PC-9 (cell line): ENCODE results near the gene RASGRP2. TPM values are rescaled to one million over a fixed set of nuclear protein-coding genes. Genes with fewer than 3 reads are reported as not detected.

ENCODE experiments used
- BruUV-seq: library from RNA; stranded (reverse); fragments of 400-500 nt; replicated peaks from 2 replicates; lab custom pipeline; 2021; lab: Mats Ljungman, UMichigan
- CTCF ChIA-PET: fragments of 300-600 bp; sonication (Branson Sonifier 250); formaldehyde crosslinking; loops from one replicate; lab custom pipeline; 2022; ENCODE audit warnings: antibody characterized with exemption; lab: Charles Lee
- POLR2A ChIA-PET: fragments of 300-600 bp; sonication (Branson Sonifier 250); formaldehyde crosslinking; loops from one replicate; lab custom pipeline; 2022; ENCODE audit warnings: antibody characterized with exemption; ENCODE audit not compliant: unreplicated experiment; lab: Charles Lee
- DNase-seq, 2 experiments: peaks; one replicate each; pipeline versions ENCODE4 v3.0.0 to v3.0.0-alpha.2; 2015 to 2022; ENCODE audit warnings: mixed read lengths in 1 of 2
- H2AFZ ChIP-seq: fragments of 200-600 bp; sonication (generic); 2 replicates; pipeline ENCODE4 v1.8.1; 2017; ENCODE audit warnings: antibody characterized with exemption
- H3F3A ChIP-seq: fragments of 200-600 bp; sonication (generic); 2 replicates; pipeline ENCODE4 v1.8.1; 2017; ENCODE audit warnings: antibody characterized with exemption, mild to moderate bottlenecking, low read depth; ENCODE audit not compliant: insufficient read depth
- H3K27ac ChIP-seq: fragments of 200-600 bp; sonication (generic); 2 replicates; pipeline ENCODE4 v1.6.1; 2016; ENCODE audit warnings: mixed run types
- H3K27me3 ChIP-seq: fragments of 200-600 bp; sonication (generic); 2 replicates; pipeline ENCODE4 v1.6.1; 2016; ENCODE audit warnings: low read depth, mixed run types; ENCODE audit not compliant: insufficient read depth
- H3K36me3 ChIP-seq: fragments of 200-600 bp; sonication (generic); 2 replicates; pipeline ENCODE4 v1.6.1; 2016; ENCODE audit warnings: low read depth, mixed run types
- H3K4me1 ChIP-seq: fragments of 200-600 bp; sonication (generic); replicated peaks from 2 replicates; pipeline ENCODE4 v1.6.1; 2016; ENCODE audit warnings: mixed run types; ENCODE audit not compliant: insufficient read depth
- H3K4me2 ChIP-seq: fragments of 200-600 bp; sonication (generic); 2 replicates; pipeline ENCODE4 v1.6.1; 2017; ENCODE audit warnings: mixed run types
- H3K4me3 ChIP-seq: fragments of 200-600 bp; sonication (generic); 2 replicates; pipeline ENCODE4 v1.6.1; 2016; ENCODE audit warnings: mixed run types
- H3K79me2 ChIP-seq: fragments of 200-600 bp; sonication (generic); 2 replicates; pipeline ENCODE4 v1.6.1; 2017; ENCODE audit warnings: low read depth, mixed run types
- H3K9me2 ChIP-seq: fragments of 200-600 bp; sonication (generic); 2 replicates; pipeline ENCODE4 v1.8.1; 2017; ENCODE audit warnings: mild to moderate bottlenecking; ENCODE audit not compliant: insufficient read depth
- H3K9me3 ChIP-seq: fragments of 200-600 bp; sonication (generic); 2 replicates; pipeline ENCODE4 v1.8.1; 2016; ENCODE audit warnings: low read depth; ENCODE audit not compliant: insufficient read depth
- H4K20me1 ChIP-seq: fragments of 200-600 bp; sonication (generic); 2 replicates; pipeline ENCODE4 v1.8.1; 2017; ENCODE audit not compliant: insufficient read depth
- CTCF ChIP-seq: fragments of 200-600 bp; sonication (generic); conservative IDR thresholded peaks from 2 replicates; pipeline ENCODE4 v1.6.1; 2017; ENCODE audit warnings: mixed run types, antibody characterized with exemption, mild to moderate bottlenecking, moderate library complexity
- EZH2 ChIP-seq: fragments of 200-600 bp; sonication (generic); IDR thresholded peaks from 2 replicates; pipeline ENCODE4 v1.8.0; 2017; ENCODE audit warnings: antibody characterized with exemption, low read depth
- intact Hi-C: fragments of 100-400 bp; cut with micrococcal nuclease; formaldehyde crosslinking; loops from one replicate; pipeline ENCODE4 v1.10.0; 2022; ENCODE audit not compliant: unreplicated experiment
- total RNA-seq: library from RNA; stranded (reverse); gene quantifications from 2 replicates; pipeline ENCODE4 v1.2.3, GENCODE V29; 2021

The RASGRP2 gene
- total RNA-seq, 1 experiment from 2014 or later, result 1.0 TPM

GRCh38 chr11:64739871-64740270 is 4.1 kb downstream of the RASGRP2 start:
- H4K20me1 ChIP-seq, result no peaks in the 10 kb centered on the region
- peaks cover 11% of the 10 kb centered on the region for H3F3A ChIP-seq
- H3K27me3 ChIP-seq, result peaks cover 53% of the 10 kb centered on the region
- H3K4me1 ChIP-seq, result peaks cover 16% of the 10 kb centered on the region
- H3K9me2 ChIP-seq, result no peaks in the 10 kb centered on the region
- no peaks in the 10 kb centered on the region for H3K36me3 ChIP-seq
- BruUV-seq, result no TSS peak
- no peaks in the 10 kb centered on the region for H3K9me3 ChIP-seq
- TF ChIP-seq CTCF, result no peak
- TF ChIP-seq EZH2, result no peak
- H3K27ac ChIP-seq, result no peak overlapping the region
- no peaks in the 10 kb centered on the region for H3K79me2 ChIP-seq
- ChIA-PET CTCF (interaction anchor here (0.7 kb wide), 2 partner anchors 11 to 523 kb away, joined by 3 read pairs; no protein-coding TSS in a partner anchor), POLR2A (interaction anchor here (0.8 kb wide), 1 partner anchor 1968 kb away, joined by 13 read pairs; the partner anchor contains the start of gene TAF6L)
- no peak overlapping the region for H3K4me3 ChIP-seq
- intact Hi-C loops, result loop anchor here (5.0 kb wide), 1 partner anchor 88 kb away; no protein-coding TSS in a partner anchor
- DNase-seq, result no peak
- no peak overlapping the region for H2AFZ ChIP-seq
- no peak overlapping the region for H3K4me2 ChIP-seq

- H2AFZ ChIP-seq, result no peak overlapping the region
- 0 out of 2 replicates have a peak, but pooled peaks cover 3% of the 10 kb centered on the region for H3K4me1 ChIP-seq
- no TSS peak for BruUV-seq
- no peak overlapping the region for H3K4me3 ChIP-seq
- H3K9me3 ChIP-seq, result no peaks in the 10 kb centered on the region
- no peaks in the 10 kb centered on the region for H3K79me2 ChIP-seq
- intact Hi-C loops, result no loop called here
- TF ChIP-seq EZH2 (no peak), CTCF (no peak)
- peaks cover 6% of the 10 kb centered on the region; the same call in 1 of the 2 replicates for H3F3A ChIP-seq
- peaks cover 31% of the 10 kb centered on the region; the same call in 1 of the 2 replicates for H3K27me3 ChIP-seq
- H4K20me1 ChIP-seq, result no peaks in the 10 kb centered on the region
- H3K4me2 ChIP-seq, result no peak overlapping the region
- H3K9me2 ChIP-seq, result no peaks in the 10 kb centered on the region
- no peak overlapping the region for H3K27ac ChIP-seq
- DNase-seq, result no peak
- POLR2A ChIA-PET, result interaction anchor here (0.7 kb wide), 1 partner anchor 10 kb away, joined by 5 read pairs; no protein-coding TSS in a partner anchor
- H3K36me3 ChIP-seq, result no peaks in the 10 kb centered on the region
- CTCF ChIA-PET, result no interaction called here
Observed at GRCh38 chr11:64736654-64737053, 7.3 kb downstream of the RASGRP2 start.

- Histone ChIP-seq H4K20me1 (no peaks in the 10 kb centered on the region), H3K4me3 (no peak overlapping the region), H3K36me3 (no peaks in the 10 kb centered on the region), H3K9me3 (no peaks in the 10 kb centered on the region), H3K4me1 (0 out of 2 replicates have a peak, but pooled peaks cover 3% of the 10 kb centered on the region), H3K9me2 (no peaks in the 10 kb centered on the region), H3K79me2 (no peaks in the 10 kb centered on the region), H3K27me3 (peaks cover 30% of the 10 kb centered on the region; the same call in 1 of the 2 replicates), H3F3A (peaks cover 6% of the 10 kb centered on the region; the same call in 1 of the 2 replicates), H3K4me2 (no peak overlapping the region), H2AFZ (no peak overlapping the region), H3K27ac (no peak overlapping the region)
- ChIA-PET POLR2A (no interaction called here), CTCF (no interaction called here)
- no peak for DNase-seq
- intact Hi-C loops, result no loop called here
- BruUV-seq, result no TSS peak
- no peak for TF ChIP-seq CTCF
- no peak for TF ChIP-seq EZH2
Observed at GRCh38 chr11:64735725-64736259, 8.2 kb downstream of the RASGRP2 start.
